ENCODE measurements around the gene GPR158.

- no peak for TF ChIP-seq RAD21 (IDR thresholded peaks at IDR 0.05; ENCODE audit: low read depth)
- TF ChIP-seq CTCF (IDR thresholded peaks at IDR 0.05 in 2 of 3, conservative IDR thresholded peaks at IDR 0.05 in 1 of 3; ENCODE audit: borderline replicate concordance in 1 of 3, insufficient read depth in 1 of 3, low read depth in 2 of 3, low read length in 2 of 3) = no peak
- no peak for TF ChIP-seq POLR2AphosphoS5 (IDR thresholded peaks at IDR 0.05; ENCODE audit: low read depth, low read length)
- no peak for TF ChIP-seq TCF7L2 (IDR thresholded peaks at IDR 0.05; ENCODE audit: borderline replicate concordance, extremely low read depth, insufficient read depth, insufficient read length)
- no peak for TF ChIP-seq JUND (IDR thresholded peaks at IDR 0.05)
- no peak for TF ChIP-seq EZH2 (IDR thresholded peaks at IDR 0.05)
- no peak for TF ChIP-seq CEBPB (IDR thresholded peaks at IDR 0.05; ENCODE audit: low read depth)
- TF ChIP-seq ELF1 (IDR thresholded peaks at IDR 0.05; ENCODE audit: borderline replicate concordance, low read depth) = no peak
- TF ChIP-seq REST (IDR thresholded peaks at IDR 0.05; ENCODE audit: low read depth) = no peak
- no peak for TF ChIP-seq POLR2A (IDR thresholded peaks at IDR 0.05; ENCODE audit: borderline replicate concordance, extremely low read depth, insufficient read depth, insufficient read length)
Measured at GRCh38 chr10:25564351-25564750, 389.6 kb downstream of the GPR158 start.
